Measurements from ENCODE around the gene FBXW2.

The FBXW2 gene

DNA sequence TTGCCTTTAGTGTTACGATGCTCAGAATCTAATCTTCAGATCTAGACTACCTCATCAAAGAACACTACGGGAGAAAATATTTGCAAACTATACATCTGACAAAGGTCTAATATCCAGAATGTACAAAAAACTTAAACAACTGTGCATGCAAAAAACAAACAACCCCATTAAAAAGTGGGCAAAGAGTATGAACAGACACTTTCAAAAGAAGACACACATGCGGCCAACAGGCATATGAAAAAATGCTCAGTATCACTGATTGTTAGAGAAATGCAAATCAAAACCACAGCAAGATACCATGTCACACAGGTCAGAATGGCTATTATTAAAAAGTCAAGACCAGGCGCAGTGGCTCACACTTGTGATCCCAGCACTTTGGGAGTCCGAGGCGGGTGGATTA lies 47.9 kb downstream of the FBXW2 start:
- no peak for FAIRE-seq

DNA sequence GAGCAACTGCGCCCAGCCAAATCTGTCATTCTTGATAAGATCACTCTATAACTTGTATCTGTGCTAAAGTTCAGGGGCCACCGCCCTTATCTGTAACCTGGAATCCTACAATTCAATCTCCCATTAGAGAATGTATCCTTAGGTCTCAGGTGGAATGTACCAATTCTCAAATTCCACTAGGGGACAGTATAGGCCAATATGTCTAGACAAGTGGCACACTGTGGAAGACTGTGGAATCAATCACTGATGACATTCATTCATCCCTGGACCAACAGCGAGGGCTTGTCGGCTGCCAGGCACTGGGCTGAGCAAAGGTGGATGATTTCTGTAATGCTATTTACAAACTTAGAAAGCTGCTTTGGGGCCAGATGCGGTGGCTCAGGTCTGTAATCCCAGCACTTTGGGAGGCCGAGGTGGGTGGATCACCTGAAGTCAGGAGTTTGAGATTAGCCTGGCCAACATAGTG lies 50.2 kb downstream of the FBXW2 start:
- DNase-seq (ENCODE audit: low spot score): peak; percentile 25
- no peak for FAIRE-seq

More for the DNA sequence above, 47.9 kb downstream of the FBXW2 start:
- no peak for DNase-seq (ENCODE audit: low spot score)

DNA sequence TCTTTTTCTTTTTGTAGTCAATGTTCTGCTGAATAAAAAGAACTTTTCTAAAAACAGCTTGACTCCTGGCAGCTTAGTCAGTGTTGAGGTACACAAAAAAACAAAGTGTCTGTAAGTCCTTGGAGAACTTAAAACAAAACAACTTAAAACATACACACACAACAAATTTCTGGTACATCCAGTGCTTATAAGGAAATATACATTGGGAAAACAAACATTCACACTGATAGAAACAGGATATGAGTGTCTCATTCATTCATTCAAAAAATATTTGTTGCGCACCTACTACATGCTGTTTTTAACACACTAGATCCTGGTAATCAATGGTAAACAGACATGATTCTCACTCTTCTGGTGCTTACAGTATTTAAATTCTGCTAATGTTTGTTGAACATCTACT lies 51.5 kb downstream of the FBXW2 start:
- no peak for FAIRE-seq
- no peak for DNase-seq (ENCODE audit: low spot score)

DNA sequence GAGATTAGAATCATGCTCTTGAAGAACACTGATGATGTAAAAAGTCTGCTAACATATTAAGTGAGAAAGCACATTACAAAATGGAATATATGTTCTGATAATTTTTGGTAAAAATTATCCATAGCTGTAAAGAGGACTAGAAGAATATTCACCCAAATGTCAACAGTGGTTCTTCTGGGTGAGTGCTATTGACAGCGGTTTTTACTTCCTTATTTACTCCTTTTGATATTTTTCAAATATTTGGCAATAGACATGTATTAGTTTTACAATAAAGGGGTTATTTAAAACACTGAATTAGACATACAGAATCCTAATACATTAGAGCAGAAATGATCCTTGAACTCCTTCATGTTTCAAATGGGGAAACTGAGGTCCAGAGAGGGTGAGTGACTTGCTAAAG lies 52.0 kb downstream of the FBXW2 start:
- no peak for DNase-seq (ENCODE audit: low spot score)
- no peak for FAIRE-seq

DNA sequence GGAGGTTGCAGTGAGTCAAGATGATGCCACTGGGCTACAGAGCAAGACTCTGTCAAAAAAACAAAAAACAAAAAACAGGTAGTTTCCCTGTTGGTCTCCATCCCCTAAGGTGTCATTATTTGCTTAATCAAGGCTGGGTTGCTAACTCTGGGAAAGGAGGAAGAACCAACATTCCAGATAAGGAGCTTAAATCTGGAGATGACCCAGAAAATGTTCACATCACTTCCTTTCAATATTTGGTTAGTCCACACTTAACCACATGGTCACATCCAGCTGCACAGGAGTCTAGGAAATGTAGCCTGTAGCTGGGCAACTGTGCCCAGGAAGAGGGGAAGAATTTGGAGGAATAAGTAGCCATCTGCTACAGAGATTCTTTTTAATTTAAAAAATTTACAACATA lies 53.1 kb downstream of the FBXW2 start:
- FAIRE-seq (no peak), DNase-seq (ENCODE audit: low spot score) (no peak)

DNA sequence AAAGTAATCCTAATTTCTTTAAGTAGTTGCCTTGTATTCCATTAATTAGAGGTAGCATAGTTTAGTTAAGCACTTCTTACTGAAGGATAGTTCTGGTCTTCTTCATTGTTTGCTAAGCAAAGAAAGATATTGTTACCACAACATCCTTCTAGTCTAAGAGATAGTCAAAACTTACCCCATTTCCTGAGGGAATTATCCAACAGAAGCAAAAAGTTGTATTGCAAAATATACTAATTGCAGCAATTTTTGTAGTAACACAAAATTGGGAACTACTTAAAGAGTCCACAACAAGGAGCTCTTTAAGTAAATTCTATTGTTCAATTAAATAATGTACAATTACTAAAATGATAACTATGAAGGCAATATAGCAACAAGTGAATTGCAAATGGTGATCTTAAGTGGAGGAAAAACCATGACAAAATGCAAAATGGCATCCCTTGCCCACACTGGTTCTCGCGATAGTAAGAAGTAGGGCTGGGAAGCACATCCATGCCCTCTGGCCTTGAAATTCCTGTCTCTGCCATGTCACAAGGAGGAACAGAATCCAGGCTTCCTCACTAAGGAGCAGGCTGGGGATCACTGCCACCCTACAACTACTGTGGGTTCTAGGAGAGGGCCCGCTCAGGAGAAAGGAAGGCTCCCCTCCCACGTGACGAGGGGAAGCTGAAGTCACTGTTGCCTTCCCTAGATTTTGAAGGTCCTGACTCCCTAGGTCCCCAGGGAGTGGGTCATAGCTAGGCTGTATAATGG lies 55.6 kb downstream of the FBXW2 start:
- FAIRE-seq: no peak
- no peak for DNase-seq (ENCODE audit: low spot score)

DNA sequence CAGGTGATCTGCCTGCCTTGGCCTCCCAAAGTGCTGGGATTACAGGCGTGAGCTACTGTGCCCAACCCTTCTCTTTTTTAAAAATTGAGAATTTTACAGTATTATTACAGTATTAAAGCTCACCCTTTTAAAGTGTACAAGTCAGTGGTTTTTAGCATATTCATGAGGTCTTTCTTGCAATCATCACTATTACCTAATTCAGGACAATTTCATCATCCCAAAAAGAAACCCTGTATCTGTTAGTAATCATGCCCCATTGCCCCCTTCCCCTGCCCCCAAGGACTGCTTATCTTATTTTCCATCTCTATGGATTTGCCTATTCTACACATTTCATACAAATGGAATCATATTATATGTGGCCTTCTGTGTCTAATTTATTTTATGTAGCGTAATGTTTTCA lies 56.3 kb downstream of the FBXW2 start:
- DNase-seq (ENCODE audit: low spot score) (no peak), FAIRE-seq (no peak)

DNA sequence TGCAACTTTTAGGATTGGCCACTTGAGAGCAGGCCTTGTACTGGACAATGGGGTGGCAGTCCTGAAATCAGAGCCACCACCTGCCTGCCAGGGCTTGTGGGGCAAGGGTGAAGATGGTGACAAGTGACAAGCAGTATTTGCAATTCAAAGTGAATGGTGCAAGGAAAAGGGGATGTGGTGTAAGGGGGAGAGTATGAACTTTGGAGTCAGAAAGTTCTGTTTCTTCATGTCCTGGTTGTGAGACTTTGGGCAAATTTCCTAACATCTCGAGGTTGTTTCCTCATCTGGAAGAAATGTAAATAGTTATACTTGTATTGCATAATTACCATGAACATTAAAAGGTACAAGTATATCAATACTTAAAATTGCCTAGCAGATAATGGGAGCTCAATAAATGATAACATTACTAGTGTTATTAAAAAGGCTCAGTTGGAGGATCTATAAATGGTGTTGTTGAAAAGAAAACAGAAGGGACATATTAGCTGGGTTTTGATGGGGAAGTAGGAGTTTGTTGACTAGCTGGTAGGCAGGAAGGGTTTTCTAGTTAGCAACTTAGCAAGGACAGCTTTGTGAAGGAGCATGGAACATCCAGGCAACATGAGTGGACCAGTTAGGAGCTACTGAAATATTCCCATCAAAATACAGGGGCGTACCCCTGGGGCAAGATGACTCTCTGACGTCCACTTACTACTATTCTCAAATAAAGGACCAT lies 57.6 kb downstream of the FBXW2 start:
- FAIRE-seq (no peak), DNase-seq (ENCODE audit: low spot score) (no peak)

DNA sequence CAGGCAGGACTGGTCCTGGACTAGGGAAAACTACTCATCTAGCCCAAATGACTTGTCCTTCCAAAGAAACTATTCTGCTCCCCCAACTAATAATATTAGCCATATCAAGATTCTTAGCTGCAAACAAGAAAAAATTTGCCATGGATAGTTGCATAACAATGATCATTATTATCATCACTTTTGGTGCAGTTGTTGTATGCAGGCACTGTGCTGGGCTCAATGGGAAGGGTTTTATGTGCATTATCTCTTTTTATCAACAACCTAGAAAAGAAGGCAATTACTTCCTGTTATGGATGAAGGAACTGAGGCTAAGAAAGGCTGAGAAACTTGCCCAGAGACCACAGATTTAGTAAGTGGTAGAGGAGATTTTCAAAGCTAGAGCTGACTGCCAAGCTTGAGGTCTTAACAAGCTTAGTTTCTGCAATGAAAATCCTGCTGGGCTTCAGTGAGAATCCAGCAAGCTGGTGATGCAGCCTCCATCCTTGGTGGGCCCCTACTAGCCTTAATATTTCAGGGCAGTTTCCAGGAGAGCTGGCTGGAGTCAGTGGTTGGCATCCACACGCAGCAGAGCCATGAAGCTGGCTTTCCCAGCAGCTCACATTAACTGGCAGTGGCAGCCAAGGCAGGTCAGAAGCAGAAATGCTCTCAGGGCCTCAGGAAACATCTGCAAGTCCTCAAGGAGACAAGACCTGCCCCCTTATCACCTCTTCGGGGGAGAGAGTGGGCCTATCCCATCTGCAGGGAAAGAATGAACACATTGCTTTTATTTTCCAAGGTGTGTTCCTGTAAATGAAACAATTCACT lies 58.4 kb downstream of the FBXW2 start:
- DNase-seq (ENCODE audit: low spot score) (no peak), FAIRE-seq (no peak)

DNA sequence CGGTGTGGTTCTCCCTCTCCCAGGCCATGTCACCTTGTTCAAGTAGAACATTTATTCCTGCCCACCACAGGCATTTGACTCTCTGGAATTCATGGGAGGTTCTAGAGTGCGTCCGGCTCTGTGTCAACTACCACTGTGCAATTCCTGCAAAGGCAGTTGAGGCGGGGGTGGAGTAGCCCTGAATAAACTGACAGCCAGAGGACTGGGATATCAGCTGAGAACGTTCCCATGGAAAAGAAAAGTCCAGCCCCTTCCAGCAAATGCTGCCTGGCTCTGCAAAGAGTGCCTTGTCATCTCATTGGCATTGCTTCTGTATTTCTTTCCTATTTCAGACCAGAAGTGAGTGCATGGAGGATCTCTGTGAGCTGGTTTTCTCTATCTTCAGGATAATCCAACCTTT lies 60.0 kb downstream of the FBXW2 start:
- FAIRE-seq (no peak), DNase-seq (ENCODE audit: low spot score) (peak; percentile 30)

DNA sequence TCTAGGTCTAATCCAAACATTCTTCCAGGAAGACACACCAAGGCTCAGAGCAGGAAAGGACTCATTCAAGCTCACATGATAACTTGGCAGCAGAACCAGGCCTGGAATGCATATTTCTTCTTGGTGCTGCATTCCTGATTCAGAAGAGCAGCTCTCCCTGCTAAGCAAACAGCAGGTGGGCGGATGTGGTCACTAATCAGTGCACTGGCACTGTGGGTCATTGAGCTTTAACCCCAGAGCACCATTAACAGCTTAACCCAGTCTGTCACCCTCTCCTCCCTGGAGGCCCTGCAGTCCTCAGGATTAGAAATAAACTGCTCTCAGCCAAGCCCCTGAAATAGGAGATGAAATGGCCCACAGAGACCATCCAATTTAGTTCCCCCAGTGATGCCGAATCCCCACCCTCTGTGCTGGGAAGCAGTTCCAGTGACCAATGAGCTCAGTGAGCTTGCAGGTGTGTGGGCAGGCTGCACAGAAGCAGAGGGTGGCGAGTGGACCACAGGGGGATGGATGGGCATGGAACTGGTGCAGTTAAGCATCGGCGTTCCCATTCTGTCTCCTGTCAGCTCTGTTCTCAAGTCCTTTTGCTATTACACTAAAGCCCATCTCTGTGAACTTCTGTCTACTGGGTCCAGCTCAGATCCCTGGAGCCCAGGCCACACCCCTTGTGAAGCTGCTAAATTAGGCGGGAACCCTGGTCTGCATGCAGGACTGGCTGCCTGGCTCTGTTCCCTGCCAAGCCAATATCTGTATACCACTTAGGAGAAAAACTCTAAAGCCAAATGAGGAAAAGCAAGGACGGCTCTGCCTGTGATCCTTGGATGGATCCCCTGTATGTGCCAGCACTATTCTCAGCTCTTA lies 62.3 kb downstream of the FBXW2 start:
- peak; percentile 93 for FAIRE-seq

DNA sequence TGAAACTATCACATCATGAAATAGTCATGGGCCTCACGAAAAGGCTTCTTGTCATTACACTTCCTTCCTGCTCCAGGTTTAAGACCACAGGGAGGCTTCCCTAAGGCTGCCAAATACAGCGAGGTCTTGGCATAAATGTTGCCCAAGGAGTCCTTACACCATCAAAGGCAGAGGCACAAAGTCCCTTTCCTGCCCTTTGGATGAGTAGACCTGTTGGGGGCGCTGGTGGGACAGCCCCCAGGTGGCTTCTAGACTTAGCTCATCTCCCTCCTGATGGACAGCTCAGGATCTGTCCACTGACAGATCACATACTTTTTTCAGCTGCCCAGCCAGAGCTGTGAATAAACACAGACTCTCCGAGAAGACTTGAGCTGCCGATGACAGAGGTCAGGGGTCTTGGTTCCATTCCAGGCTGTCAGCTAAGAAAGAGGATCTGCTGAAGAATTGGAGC lies 63.4 kb downstream of the FBXW2 start:
- FAIRE-seq (no peak), DNase-seq (ENCODE audit: low spot score) (no peak)

More for the DNA sequence above, 62.3 kb downstream of the FBXW2 start:
- DNase-seq (ENCODE audit: low spot score): peak; percentile 95

DNA sequence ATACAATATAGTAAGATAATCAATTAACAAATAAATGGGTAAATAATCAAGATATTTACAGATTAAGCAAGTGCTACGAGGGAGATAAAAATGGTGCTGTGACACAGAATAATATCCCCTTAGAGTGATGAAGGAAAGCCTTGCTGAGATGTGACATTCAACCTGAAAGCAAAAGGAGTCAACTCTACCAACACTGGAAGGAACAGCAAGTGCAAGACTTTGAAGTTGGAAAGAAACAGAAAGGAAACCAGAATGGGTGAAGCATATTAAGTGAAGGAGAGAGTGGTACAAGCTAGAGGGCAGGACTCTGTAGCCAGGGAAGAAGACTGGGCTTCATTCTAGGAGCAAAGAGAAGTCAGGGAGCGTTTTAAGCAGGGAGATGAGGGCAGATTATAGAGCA lies 66.7 kb downstream of the FBXW2 start:
- FAIRE-seq (no peak), DNase-seq (ENCODE audit: low spot score) (no peak)

DNA sequence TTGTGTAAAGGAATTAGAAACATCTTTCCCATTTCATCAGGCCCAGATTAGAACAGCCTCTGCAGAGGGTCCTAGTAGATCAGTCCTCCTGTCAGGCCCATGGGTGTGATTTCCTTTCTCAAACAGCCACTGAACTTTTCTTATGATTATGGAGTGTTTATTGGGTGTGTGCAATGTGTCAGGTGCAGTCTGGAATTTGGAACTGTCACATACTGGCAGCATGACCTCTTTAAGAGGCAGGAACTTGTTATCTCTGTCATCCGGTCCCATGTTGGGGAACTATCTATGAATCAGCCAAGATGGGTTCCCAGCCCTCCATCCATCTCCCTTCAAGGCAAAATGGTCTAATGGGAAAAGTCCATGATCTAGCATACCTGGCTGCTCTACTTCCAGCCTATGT lies 67.3 kb downstream of the FBXW2 start:
- no peak for DNase-seq (ENCODE audit: low spot score)
- no peak for FAIRE-seq

DNA sequence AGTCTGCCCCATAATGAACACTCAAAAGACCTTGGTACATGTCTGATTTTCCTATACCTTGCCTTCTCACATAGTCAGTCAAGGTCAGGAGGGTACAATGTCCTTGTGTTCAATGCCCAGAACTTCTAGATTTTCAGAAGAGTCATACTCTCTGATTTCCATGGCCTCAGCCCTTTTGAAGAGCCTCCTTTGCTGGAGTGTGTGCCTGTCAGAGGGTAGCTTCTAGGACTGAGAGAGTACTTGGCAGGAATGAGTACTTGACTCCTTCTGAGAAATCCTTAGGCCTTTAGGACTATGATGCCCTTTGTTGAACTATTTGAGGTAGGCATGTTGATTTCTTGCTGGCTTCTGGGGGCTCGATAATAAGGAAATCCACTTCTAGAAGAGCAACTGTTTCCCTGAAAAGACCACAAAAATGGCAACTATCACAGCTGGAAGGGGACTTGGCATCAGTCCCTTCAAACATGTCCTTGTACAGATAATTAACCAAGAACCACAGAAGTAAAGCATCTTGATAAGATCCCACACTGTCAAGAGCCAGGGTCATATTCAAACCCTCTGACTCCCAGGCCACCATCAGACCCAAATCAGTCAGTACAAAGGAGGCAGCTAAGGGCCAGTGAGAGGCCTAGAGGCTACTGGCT lies 68.3 kb downstream of the FBXW2 start:
- FAIRE-seq (no peak), DNase-seq (ENCODE audit: low spot score) (no peak)

DNA sequence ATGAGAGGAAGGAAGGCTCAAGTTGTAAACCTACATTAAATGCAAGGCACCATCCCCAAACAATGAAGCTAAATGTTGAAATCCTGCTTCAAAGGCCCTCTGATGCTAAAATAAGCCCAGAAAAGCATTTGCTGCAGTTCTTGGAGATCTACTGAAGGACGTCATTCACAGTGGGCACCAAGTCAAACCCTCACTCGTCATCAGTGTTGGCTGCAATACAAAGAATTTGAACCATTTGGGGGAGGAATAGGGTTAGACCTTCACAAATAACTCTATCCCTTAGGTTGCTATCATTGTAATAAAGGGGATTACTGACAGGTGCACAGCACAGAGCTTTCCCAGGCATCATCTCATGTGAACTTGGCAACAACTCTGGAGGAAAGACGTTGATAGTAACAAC lies 69.7 kb downstream of the FBXW2 start:
- DNase-seq (ENCODE audit: low spot score): no peak
- FAIRE-seq: no peak

DNA sequence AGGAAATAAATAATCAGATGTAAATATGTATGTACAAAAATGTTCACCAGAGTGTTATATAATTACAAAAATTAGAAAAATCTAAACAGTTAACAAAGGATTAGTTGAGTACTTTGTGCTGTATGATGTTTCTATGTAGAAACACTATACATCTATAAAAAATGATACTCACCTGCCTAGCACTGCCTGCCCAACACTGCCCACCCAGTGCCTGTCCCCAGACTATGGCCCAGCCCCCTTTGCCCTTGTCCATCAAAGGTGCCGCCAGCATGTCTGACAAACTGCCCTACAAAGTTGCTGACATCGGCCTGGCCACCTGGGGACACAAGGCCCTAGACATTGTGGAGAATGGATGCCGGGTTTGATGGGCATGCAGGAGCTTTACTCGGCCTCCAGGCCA lies 72.8 kb downstream of the FBXW2 start:
- FAIRE-seq (no peak), DNase-seq (ENCODE audit: low spot score) (no peak)

DNA sequence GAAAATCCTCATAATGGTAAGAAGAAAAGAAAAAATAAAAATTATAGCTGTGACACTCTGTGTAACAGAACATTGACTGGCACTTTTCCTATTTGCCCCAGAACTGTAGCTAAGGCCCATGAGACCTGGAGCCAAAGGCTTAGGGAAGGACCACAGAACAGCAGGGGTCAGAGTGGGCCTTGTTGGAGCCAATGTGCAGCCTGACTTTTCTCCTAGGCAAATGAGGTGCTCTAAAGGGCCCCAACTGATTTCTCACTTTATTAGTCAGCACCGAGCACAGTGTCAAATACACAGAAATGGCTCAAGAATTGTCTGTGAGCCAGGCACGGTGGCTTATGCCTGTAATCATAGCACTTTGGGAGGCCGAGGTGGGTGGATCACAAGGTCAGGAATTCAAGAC lies 74.9 kb downstream of the FBXW2 start:
- no peak for FAIRE-seq
- DNase-seq (ENCODE audit: low spot score): no peak

DNA sequence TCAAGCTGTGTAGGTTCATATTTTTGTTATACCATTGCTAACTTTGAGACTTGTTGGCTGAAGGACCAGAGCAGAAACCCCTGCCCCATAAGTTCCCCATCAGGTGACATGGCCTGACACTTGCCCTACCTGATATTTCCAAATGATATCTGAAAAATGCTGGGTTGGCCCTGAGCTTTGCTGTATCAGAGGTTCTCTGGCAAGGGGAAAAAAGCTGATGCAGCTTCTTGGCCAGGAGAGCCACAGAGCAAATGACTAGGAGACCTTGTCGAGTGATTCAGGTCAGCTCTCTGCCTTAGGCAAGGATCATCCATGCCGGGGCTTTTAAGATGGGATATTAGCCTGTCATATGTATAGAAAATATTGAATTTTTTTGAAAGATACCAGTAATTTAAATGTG lies 76.0 kb downstream of the FBXW2 start:
- no peak for DNase-seq (ENCODE audit: low spot score)
- FAIRE-seq: no peak

DNA sequence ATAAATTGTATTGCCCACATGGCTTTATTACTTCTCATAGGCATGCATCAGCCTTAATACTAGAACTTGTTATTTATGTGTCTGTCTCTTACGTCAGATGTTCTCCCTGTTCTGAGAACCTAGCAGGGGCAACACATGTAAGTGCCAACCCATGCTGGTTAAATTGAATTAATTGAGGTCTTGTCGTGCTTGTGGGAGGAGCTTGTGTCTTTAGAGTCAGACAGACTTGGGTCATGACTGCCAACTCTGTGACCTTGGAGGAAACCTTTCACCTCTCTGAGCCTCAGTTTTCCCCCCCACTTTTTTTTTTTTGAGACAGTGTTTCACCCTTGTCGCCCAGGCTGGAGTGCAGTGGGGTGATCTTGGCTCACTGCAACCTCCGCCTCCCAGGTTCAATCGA lies 76.7 kb downstream of the FBXW2 start:
- DNase-seq (ENCODE audit: low spot score): no peak
- FAIRE-seq: no peak

Data from RCC 7860 (cell line).